ENCODE data around the gene ZNF100. TPM values are rescaled to one million over a fixed set of nuclear protein-coding genes. Genes with fewer than 3 reads are reported as not detected.

The ZNF100 gene
- total and polyA plus RNA-seq, 9 of the 15 experiments (the other 6 are each of a cell fraction or from before 2014, with no cell fraction given) = 4.5 to 27.2 (median 19.6) TPM

- TF ChIP-seq EGR1 (conservative IDR thresholded peaks at IDR 0.05) = no peak
- TF ChIP-seq RUNX1 (IDR thresholded peaks at IDR 0.05; ENCODE audit: low read depth) = no peak
- peak; percentile 92; the same call in 1 of the 2 replicates for TF ChIP-seq HSF4 (CRISPR knock-in tag; IDR thresholded peaks at IDR 0.05; ENCODE audit: borderline replicate concordance)
- TF ChIP-seq ATF3 (IDR thresholded peaks at IDR 0.05) = no peak
- no peak for TF ChIP-seq ATF3 (CRISPR knock-in tag; conservative IDR thresholded peaks at IDR 0.05)
- no peak for TF ChIP-seq HDGF (IDR thresholded peaks at IDR 0.05)
- TF ChIP-seq KLF13 (tag; IDR thresholded peaks at IDR 0.05; ENCODE audit: borderline replicate concordance, low read depth) = no peak
- TF ChIP-seq, protein P1, sequence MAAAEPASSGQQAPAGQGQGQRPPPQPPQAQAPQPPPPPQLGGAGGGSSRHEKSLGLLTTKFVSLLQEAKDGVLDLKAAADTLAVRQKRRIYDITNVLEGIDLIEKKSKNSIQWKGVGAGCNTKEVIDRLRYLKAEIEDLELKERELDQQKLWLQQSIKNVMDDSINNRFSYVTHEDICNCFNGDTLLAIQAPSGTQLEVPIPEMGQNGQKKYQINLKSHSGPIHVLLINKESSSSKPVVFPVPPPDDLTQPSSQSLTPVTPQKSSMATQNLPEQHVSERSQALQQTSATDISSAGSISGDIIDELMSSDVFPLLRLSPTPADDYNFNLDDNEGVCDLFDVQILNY (CRISPR knock-in tag; IDR thresholded peaks at IDR 0.05) = no peak
- TF ChIP-seq ZNF76 (CRISPR knock-in tag; IDR thresholded peaks at IDR 0.05; ENCODE audit: borderline replicate concordance) = no peak
- TF ChIP-seq, protein P2, sequence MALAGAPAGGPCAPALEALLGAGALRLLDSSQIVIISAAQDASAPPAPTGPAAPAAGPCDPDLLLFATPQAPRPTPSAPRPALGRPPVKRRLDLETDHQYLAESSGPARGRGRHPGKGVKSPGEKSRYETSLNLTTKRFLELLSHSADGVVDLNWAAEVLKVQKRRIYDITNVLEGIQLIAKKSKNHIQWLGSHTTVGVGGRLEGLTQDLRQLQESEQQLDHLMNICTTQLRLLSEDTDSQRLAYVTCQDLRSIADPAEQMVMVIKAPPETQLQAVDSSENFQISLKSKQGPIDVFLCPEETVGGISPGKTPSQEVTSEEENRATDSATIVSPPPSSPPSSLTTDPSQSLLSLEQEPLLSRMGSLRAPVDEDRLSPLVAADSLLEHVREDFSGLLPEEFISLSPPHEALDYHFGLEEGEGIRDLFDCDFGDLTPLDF (CRISPR knock-in tag; IDR thresholded peaks at IDR 0.05) = no peak
- TF ChIP-seq, protein P3, sequence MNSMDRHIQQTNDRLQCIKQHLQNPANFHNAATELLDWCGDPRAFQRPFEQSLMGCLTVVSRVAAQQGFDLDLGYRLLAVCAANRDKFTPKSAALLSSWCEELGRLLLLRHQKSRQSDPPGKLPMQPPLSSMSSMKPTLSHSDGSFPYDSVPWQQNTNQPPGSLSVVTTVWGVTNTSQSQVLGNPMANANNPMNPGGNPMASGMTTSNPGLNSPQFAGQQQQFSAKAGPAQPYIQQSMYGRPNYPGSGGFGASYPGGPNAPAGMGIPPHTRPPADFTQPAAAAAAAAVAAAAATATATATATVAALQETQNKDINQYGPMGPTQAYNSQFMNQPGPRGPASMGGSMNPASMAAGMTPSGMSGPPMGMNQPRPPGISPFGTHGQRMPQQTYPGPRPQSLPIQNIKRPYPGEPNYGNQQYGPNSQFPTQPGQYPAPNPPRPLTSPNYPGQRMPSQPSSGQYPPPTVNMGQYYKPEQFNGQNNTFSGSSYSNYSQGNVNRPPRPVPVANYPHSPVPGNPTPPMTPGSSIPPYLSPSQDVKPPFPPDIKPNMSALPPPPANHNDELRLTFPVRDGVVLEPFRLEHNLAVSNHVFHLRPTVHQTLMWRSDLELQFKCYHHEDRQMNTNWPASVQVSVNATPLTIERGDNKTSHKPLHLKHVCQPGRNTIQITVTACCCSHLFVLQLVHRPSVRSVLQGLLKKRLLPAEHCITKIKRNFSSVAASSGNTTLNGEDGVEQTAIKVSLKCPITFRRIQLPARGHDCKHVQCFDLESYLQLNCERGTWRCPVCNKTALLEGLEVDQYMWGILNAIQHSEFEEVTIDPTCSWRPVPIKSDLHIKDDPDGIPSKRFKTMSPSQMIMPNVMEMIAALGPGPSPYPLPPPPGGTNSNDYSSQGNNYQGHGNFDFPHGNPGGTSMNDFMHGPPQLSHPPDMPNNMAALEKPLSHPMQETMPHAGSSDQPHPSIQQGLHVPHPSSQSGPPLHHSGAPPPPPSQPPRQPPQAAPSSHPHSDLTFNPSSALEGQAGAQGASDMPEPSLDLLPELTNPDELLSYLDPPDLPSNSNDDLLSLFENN (IDR thresholded peaks at IDR 0.05; ENCODE audit: low read depth in 2 of 2, low read length in 2 of 2) = no peak
- no peak for TF ChIP-seq NEUROD1 (IDR thresholded peaks at IDR 0.05; ENCODE audit: borderline replicate concordance, low read depth, low read length, partially characterized antibody)
- peak; percentile 85; the same call in 1 of the 2 replicates for TF ChIP-seq TCF15 (CRISPR knock-in tag; IDR thresholded peaks at IDR 0.05)
- TF ChIP-seq SMARCA4 (IDR thresholded peaks at IDR 0.05) = no peak
Observed at GRCh38 chr19:21697698-21698097, 69.7 kb downstream of the ZNF100 start (continued).

Measured in K562 (cell line).